Spleen (tissue), 11 donors: ENCODE measurements around the gene C13orf42. TPM values are rescaled to one million over a fixed set of nuclear protein-coding genes. Genes with fewer than 3 reads are reported as not detected.

ENCODE experiments used
- DNase-seq: peaks from one replicate; pipeline ENCODE4 v3.0.0-alpha.2; 2020
- H3K27ac ChIP-seq, 8 donors: fragments of 200-600 bp; sonication (generic) in 7 of 8; 1 replicate in 4 of 8; 2 replicates in 4 of 8; pipeline versions ENCODE4 v1.5.0 to v1.8.0; 2016 to 2021; ENCODE audit warnings: inconsistent platforms in 4 of 8, mild to moderate bottlenecking in 4 of 8, moderate library complexity in 1 of 8
- H3K27me3 ChIP-seq, 7 donors: fragments of 200-600 bp; sonication (generic) in 6 of 7; replicated peaks in 1 of 7; 1 replicate in 4 of 7; 2 replicates in 3 of 7; pipeline versions ENCODE4 v1.5.0 to v1.8.0; 2016 to 2021; ENCODE audit warnings: inconsistent platforms in 3 of 7, mild to moderate bottlenecking in 1 of 7
- H3K36me3 ChIP-seq, 6 donors: fragments of 200-600 bp; sonication (generic) in 5 of 6; 1 replicate in 4 of 6; 2 replicates in 2 of 6; pipeline versions ENCODE4 v1.5.0 to v1.8.0; 2016 to 2021; ENCODE audit warnings: inconsistent platforms in 2 of 6
- H3K4me1 ChIP-seq, 6 donors: fragments of 200-600 bp; sonication (generic) in 5 of 6; 1 replicate in 3 of 6; 2 replicates in 3 of 6; pipeline versions ENCODE4 v1.5.0 to v1.8.0; 2016 to 2021; ENCODE audit warnings: inconsistent platforms in 3 of 6
- H3K4me3 ChIP-seq, 8 donors: fragments of 200-600 bp; sonication (generic) in 7 of 8; 1 replicate in 4 of 8; 2 replicates in 4 of 8; pipeline versions ENCODE4 v1.5.0 to v1.8.0; 2016 to 2021; ENCODE audit warnings: inconsistent platforms in 4 of 8, mild to moderate bottlenecking in 4 of 8, moderate library complexity in 2 of 8
- H3K9me3 ChIP-seq, 8 donors: fragments of 200-600 bp; sonication (generic) in 7 of 8; 1 replicate in 4 of 8; 2 replicates in 4 of 8; pipeline versions ENCODE4 v1.5.0 to v1.8.0; 2016 to 2021; ENCODE audit warnings: inconsistent platforms in 4 of 8
- CTCF ChIP-seq, 11 experiments: fragments of 200-600 bp in 7 of 11; fragments of 450-650 bp in 4 of 11; sonication (generic) in 4 of 11; IDR thresholded peaks in 8 of 11; conservative IDR thresholded peaks in 3 of 11; 1 replicate in 7 of 11; 2 replicates in 4 of 11; pipeline versions ENCODE4 v1.4.0 to v1.8.0; 2016 to 2021; ENCODE audit warnings: antibody characterized with exemption in 11 of 11, inconsistent platforms in 4 of 11, mild to moderate bottlenecking in 1 of 11
- POLR2A ChIP-seq, 3 donors: fragments of 450-650 bp; IDR thresholded peaks; one replicate each; pipeline ENCODE4 v1.5.1; 2017; ENCODE audit warnings: antibody characterized with exemption in 3 of 3, mild to moderate bottlenecking in 1 of 3
- POLR2AphosphoS5 ChIP-seq, 3 donors: sonication (generic); formaldehyde crosslinking; IDR thresholded peaks; one replicate each; pipeline ENCODE4 v1.5.1; 2017; ENCODE audit warnings: antibody characterized with exemption in 3 of 3
- WGBS, 5 donors: extraction: QIAGEN DNeasy Blood & Tissue Kit in 3 of 5; methylation state at CpG; one replicate each; pipeline versions ENCODE4 v1.1.5 to v1.1.7; 2013 to 2018; 5-methylcytosine and 5-hydroxymethylcytosine counted together
- intact Hi-C: fragments of 100-400 bp; cut with DNase I; formaldehyde crosslinking; loops from one replicate; pipeline ENCODE4 v1.15.0; 2023; ENCODE audit warnings: low total_unique reads
- polyA plus RNA-seq, 3 donors: library from polyadenylated mRNA; stranded (reverse); fragments of 200-250 nt; gene quantifications; one replicate each; pipeline ENCODE4 v1.2.1, GENCODE V29; 2013
- total RNA-seq, 7 donors: library from RNA; depleted of rRNA in 3 of 7; stranded (reverse); fragments of >200 nt in 3 of 7; fragmentation: NEBNext Ultra II Directional in 4 of 7; extraction: Animal tissue kit (Norgen Biotek cat#: 25700) in 4 of 7; gene quantifications; one replicate each; pipeline versions ENCODE4 v1.1.0 to v1.2.1, GENCODE V29; 2016 to 2021
- donor health status: healthy with polysubstance abuse.
- donor health status: DM: no; HTN: no; CAD: no; lungs with moderate emphysema.
- donor health status: DM: no; HTN: no; CAD: no.
- donor health status: Bipolar disorder and iron deficiency.
- donor health status: healthy.
- donor health status: DM: no; HTN: no; CAD: no.
- donor health status: DM: yes; HTN: yes; CAD: no.

C13orf42 gene
- total and polyA plus RNA-seq, 10 donors, result 0.03 to 0.60 (median 0.33) TPM; not detected in 5

GRCh38 chr13:51152701-51153100 is 41.6 kb upstream of the C13orf42 start:
- no peaks in the 10 kb centered on the region for H3K36me3 ChIP-seq
- no peaks in the 10 kb centered on the region for H3K9me3 ChIP-seq
- H3K4me3 ChIP-seq, result no peak overlapping the region
- no peak for TF ChIP-seq CTCF (IDR thresholded peaks at IDR 0.05 in 8 of 11, conservative IDR thresholded peaks at IDR 0.05 in 3 of 11)
- no peak for TF ChIP-seq POLR2AphosphoS5 (IDR thresholded peaks at IDR 0.05)
- no peak for TF ChIP-seq POLR2A (IDR thresholded peaks at IDR 0.05)
- 82 to 95% (median 90%) methylated on average over 5 of the region's 5 CpGs for WGBS, 5 donors
- no peak overlapping the region for H3K27ac ChIP-seq
- peaks cover 0 to 5% (median 0%) of the 10 kb centered on the region in 7 donors for H3K27me3 ChIP-seq
- DNase-seq, result no peak
- intact Hi-C loops, result no loop called here
- H3K4me1 ChIP-seq, result peaks cover 0 to 37% (median 16%) of the 10 kb centered on the region in 6 donors

- TF ChIP-seq CTCF (IDR thresholded peaks at IDR 0.05 in 8 of 11, conservative IDR thresholded peaks at IDR 0.05 in 3 of 11), result no peak
- TF ChIP-seq POLR2AphosphoS5 (IDR thresholded peaks at IDR 0.05), result no peak
- no peak for TF ChIP-seq POLR2A (IDR thresholded peaks at IDR 0.05)
- intact Hi-C loops, result no loop called here
- Histone ChIP-seq H3K9me3 (no peaks in the 10 kb centered on the region), H3K27me3 (peaks cover 0 to 5% (median 0%) of the 10 kb centered on the region in 7 donors), H3K27ac (no peak overlapping the region), H3K36me3 (no peaks in the 10 kb centered on the region), H3K4me1 (peaks cover 0 to 32% (median 16%) of the 10 kb centered on the region in 6 donors), H3K4me3 (no peak overlapping the region)
- WGBS, 5 donors, result 82 to 100% (median 92%) methylated on average over 1 of the region's 1 CpG
- no peak for DNase-seq
Observed at GRCh38 chr13:51151463-51151862, 40.4 kb upstream of the C13orf42 start.

- intact Hi-C loops, result loop anchor here (5.0 kb wide), 1 partner anchor 138 kb away; no protein-coding TSS in a partner anchor
- peak overlapping the region in 7 of 8 donors; percentile 55 to 87 (median 76) for H3K27ac ChIP-seq
- peaks cover 0 to 8% (median 6%) of the 10 kb centered on the region in 8 donors for H3K9me3 ChIP-seq
- H3K4me1 ChIP-seq, result peaks cover 0 to 15% (median 10%) of the 10 kb centered on the region in 6 donors
- no peak for DNase-seq
- no peaks in the 10 kb centered on the region for H3K36me3 ChIP-seq
- WGBS, 5 donors, result 18 to 26% (median 22%) methylated on average over 4 of the region's 4 CpGs
- H3K4me3 ChIP-seq, result no peak overlapping the region
- peaks cover 0 to 5% (median 0%) of the 10 kb centered on the region in 7 donors for H3K27me3 ChIP-seq
- TF ChIP-seq CTCF (IDR thresholded peaks at IDR 0.05 in 8 of 11, conservative IDR thresholded peaks at IDR 0.05 in 3 of 11) (peak in 9 of 11 experiments; percentile 17 to 68 (median 51)), POLR2A (IDR thresholded peaks at IDR 0.05) (no peak)
Observed at GRCh38 chr13:51148952-51149573, 38.0 kb upstream of the C13orf42 start.

GRCh38 chr13:51148223-51148951 is 37.3 kb upstream of the C13orf42 start:
- intact Hi-C loops, result loop anchor here (5.0 kb wide), 1 partner anchor 139 kb away; no protein-coding TSS in a partner anchor
- Histone ChIP-seq H3K27ac (peak overlapping the region in 7 of 8 donors; percentile 55 to 87 (median 76)), H3K27me3 (peaks cover 0 to 5% (median 0%) of the 10 kb centered on the region in 7 donors), H3K4me3 (no peak overlapping the region), H3K4me1 (peaks cover 0 to 15% (median 9%) of the 10 kb centered on the region in 6 donors), H3K9me3 (peaks cover 0 to 15% (median 12%) of the 10 kb centered on the region in 8 donors), H3K36me3 (no peaks in the 10 kb centered on the region)
- 62 to 85% (median 69%) methylated on average over 18 of the region's 18 CpGs for WGBS, 5 donors
- TF ChIP-seq CTCF (IDR thresholded peaks at IDR 0.05 in 8 of 11, conservative IDR thresholded peaks at IDR 0.05 in 3 of 11) (no peak), POLR2AphosphoS5 (IDR thresholded peaks at IDR 0.05) (peak; percentile 81 to 89 (median 87)), POLR2A (IDR thresholded peaks at IDR 0.05) (peak in 1 of 3 donors; percentile 23)
- peak; percentile 87 for DNase-seq
